A549 (cell line): Measurements from ENCODE around the gene NELFB.

ENCODE experiments used
- RNF2 ChIP-seq: fragments of 200-600 bp; sonication (generic); IDR thresholded peaks from 2 replicates; pipeline ENCODE4 v1.6.1; 2016; ENCODE audit warnings: low read depth, mild to moderate bottlenecking, antibody characterized with exemption, moderate library complexity, borderline replicate concordance
- TF ChIP-seq, protein P1 (sequence below): fragments of 250-450 bp; sonication (Bioruptor Pico); IDR thresholded peaks from 2 replicates; pipeline ENCODE4 v1.5.0; 2020; ENCODE audit warnings: low read depth, mild to moderate bottlenecking, moderate library complexity

GRCh38 chr9:137230705-137231371 lies 24.3 kb upstream of the NELFB start, which contains the start of gene SLC34A3:
- TF ChIP-seq, protein P1, sequence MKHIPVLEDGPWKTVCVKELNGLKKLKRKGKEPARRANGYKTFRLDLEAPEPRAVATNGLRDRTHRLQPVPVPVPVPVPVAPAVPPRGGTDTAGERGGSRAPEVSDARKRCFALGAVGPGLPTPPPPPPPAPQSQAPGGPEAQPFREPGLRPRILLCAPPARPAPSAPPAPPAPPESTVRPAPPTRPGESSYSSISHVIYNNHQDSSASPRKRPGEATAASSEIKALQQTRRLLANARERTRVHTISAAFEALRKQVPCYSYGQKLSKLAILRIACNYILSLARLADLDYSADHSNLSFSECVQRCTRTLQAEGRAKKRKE (CRISPR knock-in tag), result no peak
- no peak for TF ChIP-seq RNF2
